WTC11 (cell line): Measurements from ENCODE around the gene COBLL1. TPM values are rescaled to one million over a fixed set of nuclear protein-coding genes. Genes with fewer than 3 reads are reported as not detected.

Experiments
- ATAC-seq: fragments of 200-7000 bp; cut with Tn5 transposase; 2 replicates; pipeline ENCODE4 v1.10.0; 2021; ENCODE audit warnings: mild to moderate bottlenecking, moderate library complexity
- CTCF ChIA-PET: fragments of 300-600 bp; sonication (Branson Sonifier 250); formaldehyde crosslinking; loops from one replicate; lab custom pipeline; 2021; ENCODE audit warnings: antibody characterized with exemption; lab: Charles Lee
- POLR2A ChIA-PET: fragments of 350-600 bp; sonication (Branson Sonifier 250); formaldehyde crosslinking; loops from one replicate; lab custom pipeline; 2021; ENCODE audit warnings: antibody characterized with exemption; lab: Charles Lee
- DNase-seq: peaks from one replicate; pipeline ENCODE4 v3.0.0; 2021; ENCODE audit warnings: low spot score
- H3K27ac Mint-ChIP-seq: 2 replicates; pipeline ENCODE4 v1.8.0; 2021; ENCODE audit warnings: mixed read lengths
- H3K27me3 Mint-ChIP-seq: 2 replicates; pipeline ENCODE4 v1.8.0; 2021; ENCODE audit warnings: low read depth, mild to moderate bottlenecking, moderate library complexity, mixed read lengths
- H3K36me3 Mint-ChIP-seq: 2 replicates; pipeline ENCODE4 v1.8.0; 2021; ENCODE audit warnings: mixed read lengths
- H3K4me1 Mint-ChIP-seq: 2 replicates; pipeline ENCODE4 v1.8.0; 2022; ENCODE audit warnings: mixed read lengths
- H3K4me3 Mint-ChIP-seq: 2 replicates; pipeline ENCODE4 v1.8.0; 2021; ENCODE audit warnings: mild to moderate bottlenecking, moderate library complexity, mixed read lengths
- H3K9me3 Mint-ChIP-seq: 2 replicates; pipeline ENCODE4 v1.8.0; 2021; ENCODE audit warnings: mixed read lengths
- ATF1 ChIP-seq: sonication (generic); formaldehyde crosslinking; IDR thresholded peaks from 2 replicates; pipeline ENCODE4 v1.8.1; 2023; ENCODE audit warnings: mild to moderate bottlenecking, moderate library complexity, missing genetic modification reagents
- CREM ChIP-seq: sonication (generic); formaldehyde crosslinking; IDR thresholded peaks from 2 replicates; pipeline ENCODE4 v1.8.1; 2022; ENCODE audit warnings: mild to moderate bottlenecking, missing genetic modification reagents, moderate library complexity
- CTCF ChIP-seq: fragments of 200-600 bp; IDR thresholded peaks from 2 replicates; pipeline ENCODE4 v1.8.0; 2022; ENCODE audit warnings: antibody characterized with exemption
- FOXP4 ChIP-seq: sonication (generic); formaldehyde crosslinking; IDR thresholded peaks from 2 replicates; pipeline ENCODE4 v1.8.0; 2022; ENCODE audit warnings: mild to moderate bottlenecking, missing genetic modification reagents
- IRF1 ChIP-seq: sonication (generic); formaldehyde crosslinking; IDR thresholded peaks from 2 replicates; pipeline ENCODE4 v1.8.0; 2023; ENCODE audit warnings: missing genetic modification reagents
- KAT7 ChIP-seq: sonication (generic); formaldehyde crosslinking; IDR thresholded peaks from 2 replicates; pipeline ENCODE4 v1.8.1; 2023; ENCODE audit warnings: missing genetic modification reagents, mild to moderate bottlenecking, borderline replicate concordance
- NFATC4 ChIP-seq: fragments of 250-450 bp; sonication (Bioruptor Pico); IDR thresholded peaks from 2 replicates; pipeline ENCODE4 v1.9.0; 2021; ENCODE audit warnings: mild to moderate bottlenecking
- SP1 ChIP-seq: sonication (generic); formaldehyde crosslinking; conservative IDR thresholded peaks from 2 replicates; pipeline ENCODE4 v1.8.1; 2022; ENCODE audit warnings: missing genetic modification reagents
- USF1 ChIP-seq: sonication (generic); formaldehyde crosslinking; IDR thresholded peaks from 2 replicates; pipeline ENCODE4 v1.8.0; 2022; ENCODE audit warnings: mild to moderate bottlenecking, missing genetic modification reagents
- ZNF138 ChIP-seq: sonication (generic); formaldehyde crosslinking; conservative IDR thresholded peaks from 2 replicates; pipeline ENCODE4 v1.8.1; 2022; ENCODE audit warnings: mild to moderate bottlenecking, moderate library complexity, missing genetic modification reagents
- ZNF396 ChIP-seq: fragments of 250-450 bp; sonication (Bioruptor Pico); IDR thresholded peaks from 2 replicates; pipeline ENCODE4 v1.8.0; 2021; ENCODE audit warnings: mild to moderate bottlenecking, moderate library complexity, borderline replicate concordance
- total RNA-seq: library from RNA; stranded (reverse); gene quantifications from 3 replicates; pipeline ENCODE4 v1.2.3, GENCODE V29; 2021
- TF ChIP-seq, protein P1 (sequence below): sonication (generic); formaldehyde crosslinking; IDR thresholded peaks from 2 replicates; pipeline ENCODE4 v1.8.0; 2022; ENCODE audit warnings: mild to moderate bottlenecking, missing genetic modification reagents
- TF ChIP-seq, protein P2 (sequence below): fragments of 250-450 bp; sonication (Bioruptor Pico); IDR thresholded peaks from 2 replicates; pipeline ENCODE4 v1.9.0; 2021; ENCODE audit warnings: moderate library complexity, mild to moderate bottlenecking, inconsistent platforms, borderline replicate concordance
- TF ChIP-seq, protein P3 (sequence below): sonication (generic); formaldehyde crosslinking; conservative IDR thresholded peaks from 2 replicates; pipeline ENCODE4 v1.8.1; 2023; ENCODE audit warnings: mild to moderate bottlenecking, low read depth, missing genetic modification reagents, moderate library complexity
- TF ChIP-seq, protein P4 (sequence below): sonication (generic); formaldehyde crosslinking; IDR thresholded peaks from 2 replicates; pipeline ENCODE4 v1.8.1; 2022; ENCODE audit warnings: low read depth, mild to moderate bottlenecking, moderate library complexity, missing genetic modification reagents, borderline replicate concordance

COBLL1 gene
- total RNA-seq, 1 experiment from 2014 or later: 5.8 TPM

DNA sequence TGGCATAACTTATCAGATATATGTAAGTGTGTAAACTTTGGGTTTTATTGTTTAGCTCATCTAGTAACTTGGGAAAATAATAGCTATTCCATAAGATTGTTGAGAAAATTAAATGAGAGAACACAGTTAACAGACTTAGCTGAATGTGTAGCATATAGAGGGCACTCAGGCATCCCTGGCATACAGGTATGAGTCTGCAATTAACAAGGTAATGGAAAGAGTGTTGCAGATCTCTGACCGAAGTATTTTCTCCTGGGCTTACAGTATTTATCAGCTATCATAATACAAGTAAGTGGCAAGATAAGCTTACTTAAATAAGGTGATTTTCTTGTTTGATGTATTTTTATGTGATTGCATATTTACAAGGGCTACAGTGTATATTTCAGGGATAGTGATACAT is 7.9 kb upstream of the COBLL1 start:
- Mint-ChIP-seq H3K4me1 (no peaks in the 10 kb centered on the region), H3K27ac (no peak overlapping the region), H3K4me3 (no peak overlapping the region), H3K36me3 (no peaks in the 10 kb centered on the region), H3K9me3 (no peaks in the 10 kb centered on the region), H3K27me3 (no peaks in the 10 kb centered on the region)
- ATAC-seq: no peak
- CTCF ChIA-PET: no interaction called here
- DNase-seq: no peak
- TF ChIP-seq USF1 (CRISPR knock-in tag) (no peak), SP1 (no peak), CTCF (no peak), CREM (CRISPR knock-in tag) (no peak), FOXP4 (CRISPR knock-in tag) (no peak), ATF1 (CRISPR knock-in tag) (no peak), KAT7 (no peak), ZNF138 (no peak), NFATC4 (CRISPR knock-in tag) (no peak), IRF1 (CRISPR knock-in tag) (no peak), ZNF396 (CRISPR knock-in tag) (no peak)
- TF ChIP-seq, protein P1, sequence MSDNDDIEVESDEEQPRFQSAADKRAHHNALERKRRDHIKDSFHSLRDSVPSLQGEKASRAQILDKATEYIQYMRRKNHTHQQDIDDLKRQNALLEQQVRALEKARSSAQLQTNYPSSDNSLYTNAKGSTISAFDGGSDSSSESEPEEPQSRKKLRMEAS: no peak
- TF ChIP-seq, protein P2, sequence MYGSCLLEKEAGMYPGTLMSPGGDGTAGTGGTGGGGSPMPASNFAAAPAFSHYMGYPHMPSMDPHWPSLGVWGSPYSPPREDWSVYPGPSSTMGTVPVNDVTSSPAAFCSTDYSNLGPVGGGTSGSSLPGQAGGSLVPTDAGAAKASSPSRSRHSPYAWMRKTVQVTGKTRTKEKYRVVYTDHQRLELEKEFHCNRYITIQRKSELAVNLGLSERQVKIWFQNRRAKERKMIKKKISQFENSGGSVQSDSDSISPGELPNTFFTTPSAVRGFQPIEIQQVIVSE: no peak
- TF ChIP-seq, protein P3, sequence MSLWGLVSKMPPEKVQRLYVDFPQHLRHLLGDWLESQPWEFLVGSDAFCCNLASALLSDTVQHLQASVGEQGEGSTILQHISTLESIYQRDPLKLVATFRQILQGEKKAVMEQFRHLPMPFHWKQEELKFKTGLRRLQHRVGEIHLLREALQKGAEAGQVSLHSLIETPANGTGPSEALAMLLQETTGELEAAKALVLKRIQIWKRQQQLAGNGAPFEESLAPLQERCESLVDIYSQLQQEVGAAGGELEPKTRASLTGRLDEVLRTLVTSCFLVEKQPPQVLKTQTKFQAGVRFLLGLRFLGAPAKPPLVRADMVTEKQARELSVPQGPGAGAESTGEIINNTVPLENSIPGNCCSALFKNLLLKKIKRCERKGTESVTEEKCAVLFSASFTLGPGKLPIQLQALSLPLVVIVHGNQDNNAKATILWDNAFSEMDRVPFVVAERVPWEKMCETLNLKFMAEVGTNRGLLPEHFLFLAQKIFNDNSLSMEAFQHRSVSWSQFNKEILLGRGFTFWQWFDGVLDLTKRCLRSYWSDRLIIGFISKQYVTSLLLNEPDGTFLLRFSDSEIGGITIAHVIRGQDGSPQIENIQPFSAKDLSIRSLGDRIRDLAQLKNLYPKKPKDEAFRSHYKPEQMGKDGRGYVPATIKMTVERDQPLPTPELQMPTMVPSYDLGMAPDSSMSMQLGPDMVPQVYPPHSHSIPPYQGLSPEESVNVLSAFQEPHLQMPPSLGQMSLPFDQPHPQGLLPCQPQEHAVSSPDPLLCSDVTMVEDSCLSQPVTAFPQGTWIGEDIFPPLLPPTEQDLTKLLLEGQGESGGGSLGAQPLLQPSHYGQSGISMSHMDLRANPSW (CRISPR knock-in tag): no peak
- TF ChIP-seq, protein P4, sequence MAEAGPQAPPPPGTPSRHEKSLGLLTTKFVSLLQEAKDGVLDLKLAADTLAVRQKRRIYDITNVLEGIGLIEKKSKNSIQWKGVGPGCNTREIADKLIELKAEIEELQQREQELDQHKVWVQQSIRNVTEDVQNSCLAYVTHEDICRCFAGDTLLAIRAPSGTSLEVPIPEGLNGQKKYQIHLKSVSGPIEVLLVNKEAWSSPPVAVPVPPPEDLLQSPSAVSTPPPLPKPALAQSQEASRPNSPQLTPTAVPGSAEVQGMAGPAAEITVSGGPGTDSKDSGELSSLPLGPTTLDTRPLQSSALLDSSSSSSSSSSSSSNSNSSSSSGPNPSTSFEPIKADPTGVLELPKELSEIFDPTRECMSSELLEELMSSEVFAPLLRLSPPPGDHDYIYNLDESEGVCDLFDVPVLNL (CRISPR knock-in tag): no peak
- POLR2A ChIA-PET: no interaction called here
